Stimulated activated CD4-positive, alpha-beta T cell treated with anti-CD3 and anti-CD28 coated beads, Interleukin-1b, Interleukin-23, amount 100 ng/mL, for 1 hour (primary cell): ENCODE results near the gene TBC1D22B.
"Not testable (repeated sequence)": the region's sequence is repeated elsewhere in the genome, so short reads cannot be mapped to it uniquely, and the experiment has no call there.

Source experiments
- DNase-seq, 2 donors: peaks; one replicate each; pipeline ENCODE4 v3.0.0-alpha.2; 2020; ENCODE audit warnings: low read depth in 2 of 2

The TBC1D22B gene

DNA sequence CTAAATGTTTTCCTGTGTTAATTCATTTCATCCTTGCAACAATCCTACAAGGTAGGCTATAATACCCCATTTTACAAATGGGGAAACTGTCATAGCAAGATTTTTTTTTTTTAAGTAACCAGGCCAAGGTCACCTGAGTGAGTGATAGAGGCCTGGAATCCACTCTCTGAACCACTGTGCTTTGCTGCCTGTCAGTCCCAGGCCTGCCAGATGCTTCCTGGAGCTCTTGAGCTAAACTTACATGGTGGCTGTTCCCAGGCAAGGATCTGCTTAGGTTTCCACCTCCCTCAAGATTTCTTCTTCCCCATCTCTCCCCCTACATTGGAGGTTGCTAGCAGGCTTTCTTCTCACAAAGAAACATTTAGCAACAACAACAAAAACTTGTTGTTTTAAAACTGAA is 63.5 kb downstream of the TBC1D22B start:
- no peak for DNase-seq

GRCh38 chr6:37321516-37322415 is 64.2 kb downstream of the TBC1D22B start:
- DNase-seq: no peak

DNA sequence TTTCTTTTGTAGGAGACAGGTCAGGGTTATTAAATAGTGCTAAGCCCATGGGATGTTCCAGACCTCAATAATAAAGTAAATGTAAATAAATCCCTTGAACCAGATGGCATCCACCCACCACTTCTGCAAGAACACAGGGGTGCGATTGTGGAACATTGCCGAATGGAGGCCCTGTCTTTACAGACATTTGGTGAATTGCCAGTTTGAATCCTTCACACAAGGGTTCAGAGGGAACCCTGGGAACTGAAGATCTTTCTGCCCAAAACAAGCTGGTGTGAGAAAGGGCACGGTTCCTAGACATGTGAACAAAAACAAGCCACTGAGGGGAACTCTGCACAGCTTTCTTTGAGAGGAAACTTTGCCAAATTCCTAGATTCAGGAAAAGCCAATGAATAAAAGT is 66.0 kb downstream of the TBC1D22B start:
- DNase-seq: no peak

GRCh38 chr6:37324131-37325033 is 66.8 kb downstream of the TBC1D22B start:
- DNase-seq: no peak

DNA sequence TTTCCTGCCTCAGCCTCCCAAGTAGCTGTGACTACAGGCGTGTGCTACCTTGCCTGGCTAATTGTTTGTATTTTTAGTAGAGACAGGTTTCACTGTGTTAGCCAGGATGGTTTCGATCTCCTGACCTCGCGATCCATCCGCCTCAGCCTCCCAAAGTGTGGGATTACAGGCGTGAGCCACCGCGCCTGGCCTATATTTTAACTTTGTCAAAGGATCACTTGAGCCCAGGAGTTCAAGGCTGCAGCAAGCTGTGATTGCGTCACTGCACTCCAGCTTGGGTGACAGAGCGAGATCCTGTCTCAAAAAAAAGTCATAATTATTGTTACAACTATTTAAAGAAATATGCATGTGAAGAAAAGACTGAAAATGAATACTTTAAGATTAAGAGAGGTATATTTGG is 72.8 kb downstream of the TBC1D22B start:
- DNase-seq: not testable (repeated sequence)

- no peak for DNase-seq
Observed at GRCh38 chr6:37331047-37331446, 73.5 kb downstream of the TBC1D22B start.

- no peak for DNase-seq
Observed at GRCh38 chr6:37332894-37333293, 75.3 kb downstream of the TBC1D22B start.

- DNase-seq: no peak
Observed at GRCh38 chr6:37334047-37334446, 76.5 kb downstream of the TBC1D22B start.

DNA sequence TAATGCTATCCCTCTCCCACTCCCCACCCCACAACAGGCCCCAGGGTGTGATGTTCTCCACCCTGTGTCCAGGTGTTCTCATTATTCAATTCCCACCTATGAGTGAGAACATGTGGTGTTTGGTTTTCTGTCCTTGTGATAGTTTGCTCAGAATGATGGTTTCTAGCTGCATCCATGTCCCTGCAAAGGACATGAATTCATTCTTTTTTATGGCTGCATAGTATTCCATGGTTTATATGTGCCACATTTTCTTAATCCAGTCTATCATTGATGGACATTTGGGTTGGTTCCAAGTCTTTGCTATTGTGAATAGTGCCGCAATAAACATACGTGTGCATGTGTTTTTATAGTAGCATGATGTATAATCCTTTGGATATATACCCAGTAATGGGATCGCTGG is 80.7 kb downstream of the TBC1D22B start:
- not testable (repeated sequence) for DNase-seq

- no peak for DNase-seq
Observed at GRCh38 chr6:37338745-37339255, 81.2 kb downstream of the TBC1D22B start.

- DNase-seq: no peak
Observed at GRCh38 chr6:37339741-37340638, 82.4 kb downstream of the TBC1D22B start.

- no peak for DNase-seq
Observed at GRCh38 chr6:37340639-37340943, 83.0 kb downstream of the TBC1D22B start.

GRCh38 chr6:37343248-37343647 is 85.7 kb downstream of the TBC1D22B start:
- no peak for DNase-seq

DNA sequence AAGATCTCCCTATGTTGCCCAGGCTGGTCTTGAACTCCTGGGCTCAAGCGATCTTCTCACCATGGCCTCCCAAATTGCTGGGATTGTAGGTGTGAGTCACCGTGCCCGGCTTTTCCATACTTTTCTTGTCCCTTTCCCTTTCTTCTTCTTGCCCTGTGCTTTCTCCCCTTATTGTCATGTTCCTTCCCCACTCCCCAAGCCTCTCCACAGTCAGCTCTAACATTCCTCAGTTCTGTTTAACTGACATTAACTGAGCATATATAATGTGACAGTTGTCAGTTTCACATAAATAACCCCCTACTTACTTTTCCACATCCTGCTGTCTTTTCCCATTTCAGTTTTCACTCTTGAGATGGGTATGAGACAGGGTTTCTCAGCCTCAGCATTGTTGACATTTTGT is 86.7 kb downstream of the TBC1D22B start:
- DNase-seq: no peak

- DNase-seq: not testable (repeated sequence)
Observed at GRCh38 chr6:37345804-37346203, 88.2 kb downstream of the TBC1D22B start.

DNA sequence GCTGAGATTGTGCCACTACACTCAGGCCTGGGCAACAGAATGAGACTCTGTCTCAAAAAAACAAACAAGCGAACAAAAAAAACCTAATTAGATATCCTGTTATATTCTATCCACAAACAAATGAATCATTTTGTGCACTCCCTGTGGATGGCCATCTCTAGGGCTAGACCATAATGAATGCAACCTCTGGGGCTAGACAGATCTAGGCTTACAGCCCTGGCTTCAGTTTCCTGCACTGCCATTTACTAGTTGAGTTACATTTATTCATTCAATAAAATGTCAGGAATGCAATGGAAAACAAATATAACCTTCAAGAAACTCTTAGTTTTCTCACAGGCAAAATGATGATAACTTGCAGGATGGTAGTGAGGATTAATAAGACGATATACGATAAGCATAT is 89.6 kb downstream of the TBC1D22B start:
- DNase-seq: no peak

- no peak for DNase-seq
Observed at GRCh38 chr6:37347670-37348111, 90.1 kb downstream of the TBC1D22B start.

GRCh38 chr6:37351027-37351426 is 93.5 kb downstream of the TBC1D22B start:
- no peak for DNase-seq

DNA sequence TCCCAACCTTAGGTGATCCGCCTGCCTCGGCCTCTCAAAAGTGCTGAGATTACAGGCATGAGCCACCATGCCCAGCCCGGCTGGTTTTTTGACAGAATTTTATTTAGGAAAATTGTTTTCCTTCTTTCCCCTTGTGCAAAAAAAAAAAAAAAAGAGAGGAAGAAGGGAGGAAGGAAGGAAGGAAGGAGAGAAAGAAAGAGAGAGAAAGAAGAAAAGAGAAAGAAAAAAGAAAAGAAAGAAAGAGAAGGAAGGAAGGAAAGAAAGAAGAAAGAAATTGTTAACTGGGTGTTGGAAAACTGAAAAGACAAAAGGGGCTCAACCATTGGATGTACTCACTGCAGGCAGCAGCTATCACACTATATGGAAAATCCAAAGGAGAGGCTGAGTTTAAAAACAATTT is 94.8 kb downstream of the TBC1D22B start:
- no peak for DNase-seq

- DNase-seq: peak; percentile 73 to 77
Observed at GRCh38 chr6:37353761-37354525, 96.4 kb downstream of the TBC1D22B start, which contains the start of gene RNF8. RNF8 (plus strand) TSS chr6:37353983; CDS start chr6:37354165, 182 bp downstream.
